K562 (cell line): ENCODE data around the gene ZBED4. TPM values are rescaled to one million over a fixed set of nuclear protein-coding genes. Genes with fewer than 3 reads are reported as not detected.

ENCODE experiments used
- ATAC-seq: fragments of 200-7000 bp; cut with Tn5 transposase; 3 replicates; pipeline ENCODE4 v1.9.1; 2020; ENCODE audit warnings: moderate library complexity
- BruUV-seq: library from RNA; stranded (reverse); fragments of 400-500 nt; replicated peaks from 2 replicates; lab custom pipeline; 2021; lab: Mats Ljungman, UMichigan
- CTCF ChIA-PET: fragments of 300-600 bp; formaldehyde crosslinking; extraction: SDS; loops from one replicate; lab custom pipeline; 2021; ENCODE audit warnings: low intra/inter-chr PET ratio; lab: Yijun Ruan, JAX
- POLR2A ChIA-PET: fragments of 300-600, 350-650 bp; sonication (Branson Sonifier 250); formaldehyde crosslinking; extraction: SDS; loops from one replicate; lab custom pipeline; 2021; ENCODE audit warnings: antibody characterized with exemption, inconsistent platforms; lab: Yijun Ruan, JAX
- DNase-seq, 4 experiments: peaks; one replicate each; pipeline versions ENCODE4 v3.0.0 to v3.0.0-alpha.2; 2011 to 2018; ENCODE audit warnings: low spot score in 3 of 4, mixed read lengths in 3 of 4; ENCODE audit errors: extremely low read depth in 1 of 4
- FAIRE-seq: peaks from 2 replicates; lab custom pipeline; 2011; peaks lifted over from hg19 to GRCh38; lab: Jason Lieb, UNC
- H2AFZ ChIP-seq: 2 replicates; pipeline ENCODE4 v1.6.0; 2011; ENCODE audit warnings: low read depth, low read length, control low read depth, inconsistent platforms
- H3K27ac ChIP-seq: fragments of 200-600 bp; 3 replicates; pipeline ENCODE4 v1.8.0; 2011; ENCODE audit warnings: low read depth, mild to moderate bottlenecking, control low read depth, inconsistent platforms, low read length, moderate library complexity, mixed read lengths; ENCODE audit errors: extremely low read depth
- H3K27me3 ChIP-seq, 2 experiments: fragments of 300-600 bp in 1 of 2; 2 replicates in 1 of 2; 3 replicates in 1 of 2; pipeline versions ENCODE4 v1.6.0 to v1.8.0; 2011; ENCODE audit warnings: inconsistent platforms in 2 of 2, low read length in 2 of 2, mild to moderate bottlenecking in 1 of 2, mixed read lengths in 1 of 2, moderate library complexity in 1 of 2; ENCODE audit not compliant: control insufficient read depth in 2 of 2, insufficient read depth in 2 of 2
- H3K36me3 ChIP-seq: fragments of 300-600 bp; 3 replicates; pipeline ENCODE4 v1.8.0; 2011; ENCODE audit warnings: mild to moderate bottlenecking, low read length, inconsistent platforms; ENCODE audit not compliant: control insufficient read depth, insufficient read depth
- H3K4me1 ChIP-seq, 2 experiments: fragments of 200-600 bp in 1 of 2; replicated peaks in 1 of 2; 2 replicates in 1 of 2; 3 replicates in 1 of 2; pipeline versions ENCODE4 v1.5.1 to v1.8.0; 2011; ENCODE audit warnings: inconsistent platforms in 2 of 2, low read length in 2 of 2, mild to moderate bottlenecking in 1 of 2, mixed read lengths in 1 of 2, moderate library complexity in 1 of 2; ENCODE audit not compliant: control insufficient read depth in 2 of 2, insufficient read depth in 2 of 2
- H3K4me2 ChIP-seq: 2 replicates; pipeline ENCODE4 v1.6.1; 2011; ENCODE audit warnings: low read length, control low read depth, inconsistent platforms, mixed read lengths; ENCODE audit not compliant: insufficient read depth
- H3K4me3 ChIP-seq: fragments of 200-600 bp; sonication (generic), shearing (Covaris generic); 2 replicates; pipeline ENCODE4 v1.5.1; 2016; ENCODE audit warnings: control low read depth, inconsistent platforms
- H3K79me2 ChIP-seq: fragments of 200-600 bp; 3 replicates; pipeline ENCODE4 v1.8.0; 2011; ENCODE audit warnings: low read length, inconsistent platforms; ENCODE audit not compliant: control insufficient read depth, insufficient read depth
- H3K9ac ChIP-seq, 2 experiments: 2 replicates each; pipeline versions ENCODE4 v1.6.0 to v1.6.1; 2011; ENCODE audit warnings: low read depth in 2 of 2, low read length in 2 of 2, control low read depth in 1 of 2, inconsistent platforms in 1 of 2, mild to moderate bottlenecking in 1 of 2, mixed read lengths in 1 of 2; ENCODE audit not compliant: insufficient read depth in 1 of 2
- H3K9me1 ChIP-seq: one replicate; pipeline ENCODE4 v1.6.0; 2011; ENCODE audit warnings: inconsistent platforms, mild to moderate bottlenecking, low read length, moderate library complexity; ENCODE audit not compliant: control insufficient read depth, insufficient read depth
- H3K9me3 ChIP-seq: replicated peaks from 2 replicates; pipeline ENCODE4 v1.5.1; 2011; ENCODE audit warnings: low read depth, low read length, inconsistent platforms; ENCODE audit not compliant: control insufficient read depth, insufficient read depth
- H4K20me1 ChIP-seq: replicated peaks from 2 replicates; pipeline ENCODE4 v1.6.1; 2011; ENCODE audit warnings: low read length, inconsistent platforms, mixed read lengths; ENCODE audit not compliant: control insufficient read depth, insufficient read depth
- AFF1 ChIP-seq, 2 experiments: fragments of 450-650 bp; IDR thresholded peaks; 2 replicates each; pipeline ENCODE4 v1.6.1; 2018; ENCODE audit warnings: mild to moderate bottlenecking in 2 of 2, low read depth in 1 of 2; ENCODE audit not compliant: partially characterized antibody in 2 of 2
- FOXJ2 ChIP-seq: fragments of 200-800 bp; sonication (Bioruptor generic); IDR thresholded peaks from 2 replicates; pipeline ENCODE4 v1.6.1; 2016; ENCODE audit warnings: missing genetic modification characterization, missing compliant biosample characterization
- FOXJ3 ChIP-seq: sonication (generic); formaldehyde crosslinking; IDR thresholded peaks from 2 replicates; pipeline ENCODE4 v1.4.0; 2020; ENCODE audit warnings: mild to moderate bottlenecking, missing genetic modification reagents
- KLF16 ChIP-seq: IDR thresholded peaks from 2 replicates; pipeline ENCODE4 v1.6.1; 2016; ENCODE audit warnings: antibody characterized with exemption
- LCOR ChIP-seq: sonication (generic); formaldehyde crosslinking; IDR thresholded peaks from 2 replicates; pipeline ENCODE4 v1.8.0; 2022; ENCODE audit warnings: mild to moderate bottlenecking, missing genetic modification reagents
- MBD2 ChIP-seq: sonication (generic); IDR thresholded peaks from 2 replicates; pipeline ENCODE4 v1.6.1; 2016; ENCODE audit warnings: low read depth, borderline replicate concordance
- MYBL2 ChIP-seq, 2 experiments: fragments of 450-650 bp in 1 of 2; sonication (generic) in 1 of 2; formaldehyde crosslinking in 1 of 2; IDR thresholded peaks; 2 replicates each; pipeline versions ENCODE4 v1.6.1 to v1.8.1; 2017 to 2022; ENCODE audit warnings: borderline replicate concordance in 1 of 2, inconsistent platforms in 1 of 2, low read depth in 1 of 2, mild to moderate bottlenecking in 1 of 2, missing genetic modification reagents in 1 of 2, moderate library complexity in 1 of 2
- MYNN ChIP-seq, 2 experiments: sonication (generic); formaldehyde crosslinking in 1 of 2; IDR thresholded peaks; 2 replicates each; pipeline versions ENCODE4 v1.5.0 to v1.6.1; 2016 to 2020; ENCODE audit warnings: antibody characterized with exemption in 1 of 2, missing genetic modification reagents in 1 of 2
- SIN3B ChIP-seq: fragments of 450-650 bp; IDR thresholded peaks from 2 replicates; pipeline ENCODE4 v1.6.1; 2017; ENCODE audit warnings: low read depth, mild to moderate bottlenecking, moderate library complexity
- SIX5 ChIP-seq, 2 experiments: IDR thresholded peaks; 2 replicates each; pipeline ENCODE4 v1.6.1; 2011; ENCODE audit warnings: low read length in 2 of 2, borderline replicate concordance in 1 of 2, low read depth in 1 of 2, mild to moderate bottlenecking in 1 of 2, moderate library complexity in 1 of 2; ENCODE audit not compliant: insufficient read depth in 1 of 2
- ZNF174 ChIP-seq: fragments of 250-450 bp; sonication (Bioruptor Pico); IDR thresholded peaks from 2 replicates; pipeline ENCODE4 v1.4.0; 2020; ENCODE audit warnings: mild to moderate bottlenecking
- ZNF696 ChIP-seq: fragments of 250-450 bp; sonication (Bioruptor Pico); conservative IDR thresholded peaks from 2 replicates; pipeline ENCODE4 v1.4.0; 2020; ENCODE audit warnings: mild to moderate bottlenecking, moderate library complexity
- WGBS: fragments of 100-300 bp; shearing (Covaris generic); methylation state at CpG from one replicate; pipeline ENCODE4 v1.1.6; 2016; ENCODE audit warnings: low coverage, mixed read lengths; ENCODE audit not compliant: insufficient coverage; ENCODE audit errors: missing lambda C conversion rate; 5-methylcytosine and 5-hydroxymethylcytosine counted together
- in situ Hi-C: fragments of 300-500 bp; cut with MboI; formaldehyde crosslinking; loops from 4 replicates; pipeline ENCODE4 v1.15.0; 2018; ENCODE audit warnings: inconsistent platforms, mixed read lengths
- intact Hi-C: fragments of 100-400 bp; cut with micrococcal nuclease; formaldehyde crosslinking; loops from 2 replicates; pipeline ENCODE4 v1.14.2; 2022
- polyA plus RNA-seq, 8 experiments: library from polyadenylated mRNA; depleted of rRNA in 4 of 8; stranded (reverse) in 5 of 8; unstranded in 3 of 8; fragments of >200 nt; fragmentation: Nextera tagmentation in 2 of 8; fragmentation: Illumina TruSeq in 1 of 8; extraction: Ambion mirVana in 2 of 8; extraction: Trizol in 1 of 8; gene quantifications; 2 replicates each; pipeline versions ENCODE4 v1.2.1 to v1.2.3, GENCODE V29; 2011 to 2014; ENCODE audit warnings: inconsistent platforms in 1 of 8, missing spikeins in 1 of 8
- total RNA-seq, 7 experiments: library from RNA; depleted of rRNA in 6 of 7; stranded (reverse); fragments of >200 nt in 6 of 7; fragmentation: Illumina TruSeq in 2 of 7; extraction: Trizol in 2 of 7; gene quantifications; 2 replicates each; pipeline versions ENCODE4 v1.2.1 to v1.2.3, GENCODE V29; 2011 to 2021; ENCODE audit warnings: low replicate concordance in 1 of 7

Gene ZBED4
- total and polyA plus RNA-seq, 9 of the 15 experiments (the other 6 are each of a cell fraction or from before 2014, with no cell fraction given): 1.5 to 16.8 (median 7.4) TPM

GRCh38 chr22:49936973-49937757 lies 83.5 kb downstream of the ZBED4 start:
- intact Hi-C loops: no loop called here
- ChIA-PET POLR2A (no interaction called here), CTCF (no interaction called here)
- H3K27me3 ChIP-seq: no peaks in the 10 kb centered on the region
- TF ChIP-seq ZNF174 (CRISPR knock-in tag) (no peak), MYNN (IDR thresholded peaks at IDR 0.05) (no peak), MYNN (CRISPR knock-in tag; IDR thresholded peaks at IDR 0.05) (no peak), KLF16 (no peak), FOXJ3 (CRISPR knock-in tag) (no peak), FOXJ2 (no peak), LCOR (CRISPR knock-in tag) (no peak), AFF1 (IDR thresholded peaks at IDR 0.05; ENCODE audit: low read depth in 1 of 2, partially characterized antibody in 2 of 2) (no peak), ZNF696 (no peak), SIX5 (IDR thresholded peaks at IDR 0.05; ENCODE audit: borderline replicate concordance in 1 of 2, insufficient read depth in 1 of 2, low read depth in 1 of 2, low read length in 2 of 2) (no peak), MBD2 (no peak), MYBL2 (IDR thresholded peaks at IDR 0.05; ENCODE audit: low read depth) (no peak), MYBL2 (CRISPR knock-in tag; IDR thresholded peaks at IDR 0.05; ENCODE audit: borderline replicate concordance) (no peak), SIN3B (no peak)
- DNase-seq (no peak), FAIRE-seq (no peak), ATAC-seq (no peak)
- H3K9me3 ChIP-seq: no peaks in the 10 kb centered on the region
- no peaks in the 10 kb centered on the region for H4K20me1 ChIP-seq
- H3K4me3 ChIP-seq: no peak overlapping the region
- 82% methylated on average over 7 of the region's 21 CpGs for WGBS
- no peak overlapping the region for H3K4me2 ChIP-seq
- H3K27ac ChIP-seq: no peak overlapping the region; the same call in 2 of the 3 replicates
- no peaks in the 10 kb centered on the region for H3K36me3 ChIP-seq
- H3K9me1 ChIP-seq: no peaks in the 10 kb centered on the region
- BruUV-seq: no TSS peak
- no peak overlapping the region for H2AFZ ChIP-seq
- H3K4me1 ChIP-seq: peaks cover 18 to 61% of the 10 kb centered on the region in 2 experiments
- H3K79me2 ChIP-seq: no peaks in the 10 kb centered on the region
- H3K9ac ChIP-seq: peak overlapping the region in 1 of 2 experiments; percentile 86; a peak in 2 of 4 replicates
- in situ Hi-C loops: no loop called here
